K562 (cell line): ENCODE data around the gene CKLF. TPM values are rescaled to one million over a fixed set of nuclear protein-coding genes. Genes with fewer than 3 reads are reported as not detected.

Experiments
- ARHGAP35 ChIP-seq: fragments of 450-650 bp; IDR thresholded peaks from 2 replicates; pipeline ENCODE4 v1.6.1; 2018; ENCODE audit not compliant: partially characterized antibody
- BHLHE40 ChIP-seq: IDR thresholded peaks from 2 replicates; pipeline ENCODE4 v1.6.1; 2011; ENCODE audit warnings: low read length, improper control_type of control experiment
- CREBBP ChIP-seq: IDR thresholded peaks from one replicate; pipeline ENCODE4 v1.6.1; 2012; ENCODE audit warnings: low read depth, mild to moderate bottlenecking, control low read depth, inconsistent platforms, low read length
- CSDE1 ChIP-seq, 2 experiments: fragments of 450-650 bp; IDR thresholded peaks; 2 replicates each; pipeline ENCODE4 v1.6.1; 2016; ENCODE audit warnings: mild to moderate bottlenecking in 1 of 2
- DNMT1 ChIP-seq: fragments of 450-650 bp; IDR thresholded peaks from 2 replicates; pipeline ENCODE4 v1.6.1; 2016; ENCODE audit warnings: antibody characterized with exemption, mild to moderate bottlenecking
- E2F4 ChIP-seq: sonication (generic); formaldehyde crosslinking; IDR thresholded peaks from 2 replicates; pipeline ENCODE4 v1.8.0; 2022; ENCODE audit warnings: mild to moderate bottlenecking, low read depth, missing genetic modification reagents
- FOSL1 ChIP-seq: fragments of 200-800 bp; sonication (Bioruptor generic); conservative IDR thresholded peaks from 2 replicates; pipeline ENCODE4 v1.6.1; 2016; ENCODE audit warnings: missing genetic modification characterization, missing compliant biosample characterization
- GTF2E2 ChIP-seq: fragments of 200-800 bp; sonication (Bioruptor generic); IDR thresholded peaks from 2 replicates; pipeline ENCODE4 v1.6.1; 2016; ENCODE audit warnings: missing genetic modification characterization, missing compliant biosample characterization
- MCM5 ChIP-seq: fragments of 450-650 bp; IDR thresholded peaks from 2 replicates; pipeline ENCODE4 v1.6.1; 2016; ENCODE audit warnings: low read depth
- MEF2A ChIP-seq: IDR thresholded peaks from 2 replicates; pipeline ENCODE4 v1.6.1; 2011; ENCODE audit warnings: low read depth, mild to moderate bottlenecking, low read length, moderate library complexity; ENCODE audit not compliant: control insufficient read depth
- POLR2AphosphoS5 ChIP-seq: IDR thresholded peaks from 2 replicates; pipeline ENCODE4 v1.6.1; 2011; ENCODE audit warnings: mild to moderate bottlenecking, low read depth, low read length, moderate library complexity; ENCODE audit not compliant: control insufficient read depth, insufficient read depth
- PPARD ChIP-seq: fragments of 250-450 bp; sonication (Bioruptor Pico); IDR thresholded peaks from 2 replicates; pipeline ENCODE4 v1.8.0; 2022; ENCODE audit warnings: inconsistent platforms, mild to moderate bottlenecking, moderate library complexity
- PYGO2 ChIP-seq: fragments of 450-650 bp; IDR thresholded peaks from 2 replicates; pipeline ENCODE4 v1.6.1; 2016; ENCODE audit warnings: mild to moderate bottlenecking, missing genetic modification characterization, moderate library complexity, missing compliant biosample characterization
- RB1 ChIP-seq: fragments of 450-650 bp; IDR thresholded peaks from 2 replicates; pipeline ENCODE4 v1.6.1; 2017; ENCODE audit warnings: low read depth, mild to moderate bottlenecking
- RBM22 ChIP-seq: fragments of 200-400 bp; formaldehyde crosslinking; IDR thresholded peaks from 2 replicates; pipeline ENCODE4 v1.6.1; 2018; ENCODE audit warnings: low read length, low read depth; ENCODE audit not compliant: poor library complexity, severe bottlenecking
- SREBF1 ChIP-seq: fragments of 150-350 bp; IDR thresholded peaks from 2 replicates; pipeline ENCODE4 v1.6.1; 2014; ENCODE audit warnings: antibody characterized with exemption, low read depth, low read length, borderline replicate concordance
- STAT5A ChIP-seq: IDR thresholded peaks from 2 replicates; pipeline ENCODE4 v1.6.1; 2012; ENCODE audit warnings: low read length, inconsistent platforms, borderline replicate concordance
- TAF1 ChIP-seq: IDR thresholded peaks from 2 replicates; pipeline ENCODE4 v1.6.1; 2011; ENCODE audit warnings: mild to moderate bottlenecking, low read length, moderate library complexity; ENCODE audit not compliant: insufficient read depth, control insufficient read depth, severe bottlenecking; ENCODE audit errors: extremely low read depth
- TAF7 ChIP-seq: fragments of 450-650 bp; IDR thresholded peaks from 2 replicates; pipeline ENCODE4 v1.6.1; 2016; ENCODE audit warnings: missing genetic modification characterization, missing compliant biosample characterization
- TAL1 ChIP-seq: fragments of 450-650 bp; IDR thresholded peaks from 2 replicates; pipeline ENCODE4 v1.6.1; 2016; ENCODE audit warnings: mild to moderate bottlenecking
- TGIF2 ChIP-seq: sonication (generic); formaldehyde crosslinking; IDR thresholded peaks from 2 replicates; pipeline ENCODE4 v1.8.1; 2022; ENCODE audit warnings: mild to moderate bottlenecking, missing genetic modification reagents, moderate library complexity
- THRB ChIP-seq: fragments of 450-650 bp; formaldehyde crosslinking; conservative IDR thresholded peaks from 2 replicates; pipeline ENCODE4 v1.4.0; 2022; ENCODE audit warnings: mild to moderate bottlenecking, missing genetic modification characterization
- ZNF444 ChIP-seq: fragments of 250-450 bp; sonication (Bioruptor Pico); IDR thresholded peaks from 2 replicates; pipeline ENCODE4 v1.4.0; 2020; ENCODE audit warnings: mild to moderate bottlenecking, moderate library complexity
- ZNF586 ChIP-seq: fragments of 450-650 bp; formaldehyde crosslinking; conservative IDR thresholded peaks from 2 replicates; pipeline ENCODE4 v1.4.0; 2020; ENCODE audit warnings: mild to moderate bottlenecking, moderate library complexity
- ZNF79 ChIP-seq: fragments of 250-450 bp; sonication (Bioruptor Pico); IDR thresholded peaks from 2 replicates; pipeline ENCODE4 v1.4.0; 2020; ENCODE audit warnings: low read depth, mild to moderate bottlenecking, moderate library complexity
- ZZZ3 ChIP-seq: fragments of 450-650 bp; IDR thresholded peaks from 2 replicates; pipeline ENCODE4 v1.6.1; 2016; ENCODE audit warnings: antibody characterized with exemption, mild to moderate bottlenecking, moderate library complexity
- polyA plus RNA-seq, 8 experiments: library from polyadenylated mRNA; depleted of rRNA in 4 of 8; stranded (reverse) in 5 of 8; unstranded in 3 of 8; fragments of >200 nt; fragmentation: Nextera tagmentation in 2 of 8; fragmentation: Illumina TruSeq in 1 of 8; extraction: Ambion mirVana in 2 of 8; extraction: Trizol in 1 of 8; gene quantifications; 2 replicates each; pipeline versions ENCODE4 v1.2.1 to v1.2.3, GENCODE V29; 2011 to 2014; ENCODE audit warnings: inconsistent platforms in 1 of 8, missing spikeins in 1 of 8
- total RNA-seq, 7 experiments: library from RNA; depleted of rRNA in 6 of 7; stranded (reverse); fragments of >200 nt in 6 of 7; fragmentation: Illumina TruSeq in 2 of 7; extraction: Trizol in 2 of 7; gene quantifications; 2 replicates each; pipeline versions ENCODE4 v1.2.1 to v1.2.3, GENCODE V29; 2011 to 2021; ENCODE audit warnings: low replicate concordance in 1 of 7
- TF ChIP-seq, protein P1 (sequence below): sonication (generic); formaldehyde crosslinking; IDR thresholded peaks from 2 replicates; pipeline ENCODE4 v1.9.0; 2022; ENCODE audit warnings: mild to moderate bottlenecking, missing genetic modification reagents
- TF ChIP-seq, protein P2 (sequence below): fragments of 250-450 bp; sonication (Bioruptor Pico); IDR thresholded peaks from 2 replicates; pipeline ENCODE4 v1.5.0; 2021

The CKLF gene
- total and polyA plus RNA-seq, 9 of the 15 experiments (the other 6 are each of a cell fraction or from before 2014, with no cell fraction given) = 84.8 to 322 (median 118) TPM

GRCh38 chr16:66511602-66512271 is 40.6 kb upstream of the CKLF start (continued):
- TF ChIP-seq CSDE1 (IDR thresholded peaks at IDR 0.05) (no peak), GTF2E2 (tag) (no peak), RB1 (no peak), TGIF2 (CRISPR knock-in tag) (no peak), RBM22 (no peak), ARHGAP35 (no peak), TAF1 (no peak), MEF2A (no peak), PYGO2 (tag) (no peak), ZNF444 (CRISPR knock-in tag) (no peak), PPARD (CRISPR knock-in tag) (no peak), ZNF79 (CRISPR knock-in tag) (no peak), SREBF1 (no peak), DNMT1 (no peak), THRB (CRISPR knock-in tag) (no peak), POLR2AphosphoS5 (0 out of 2 replicates have a peak, but pooled peaks have one; percentile 32), TAL1 (peak; percentile 48; the same call in 1 of the 2 replicates), TAF7 (tag) (no peak), BHLHE40 (no peak), ZNF586 (CRISPR knock-in tag) (no peak), CREBBP (no peak), MCM5 (no peak), FOSL1 (tag) (no peak), ZZZ3 (no peak), STAT5A (peak; percentile 19; the same call in 1 of the 2 replicates), E2F4 (CRISPR knock-in tag) (no peak)
- TF ChIP-seq, protein P1, sequence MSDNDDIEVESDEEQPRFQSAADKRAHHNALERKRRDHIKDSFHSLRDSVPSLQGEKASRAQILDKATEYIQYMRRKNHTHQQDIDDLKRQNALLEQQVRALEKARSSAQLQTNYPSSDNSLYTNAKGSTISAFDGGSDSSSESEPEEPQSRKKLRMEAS = peak; percentile 57; the same call in 1 of the 2 replicates
- TF ChIP-seq, protein P2, sequence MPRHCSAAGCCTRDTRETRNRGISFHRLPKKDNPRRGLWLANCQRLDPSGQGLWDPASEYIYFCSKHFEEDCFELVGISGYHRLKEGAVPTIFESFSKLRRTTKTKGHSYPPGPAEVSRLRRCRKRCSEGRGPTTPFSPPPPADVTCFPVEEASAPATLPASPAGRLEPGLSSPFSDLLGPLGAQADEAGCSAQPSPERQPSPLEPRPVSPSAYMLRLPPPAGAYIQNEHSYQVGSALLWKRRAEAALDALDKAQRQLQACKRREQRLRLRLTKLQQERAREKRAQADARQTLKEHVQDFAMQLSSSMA (CRISPR knock-in tag) = no peak
